ENCODE measurements around the gene CPVL.

The CPVL gene

GRCh38 chr7:28958980-28959347, 187.4 kb downstream of the CPVL start:
- no peak for DNase-seq

GRCh38 chr7:28958235-28958979, 187.9 kb downstream of the CPVL start, which contains the start of gene TRIL:
Gene TRIL (minus strand): TSS chr7:28958330. CDS start chr7:28958046, 284 bp downstream.
- no peak for DNase-seq

GRCh38 chr7:28957751-28958234, 188.5 kb downstream of the CPVL start:
- DNase-seq, result no peak

- DNase-seq, result no peak
These were observed 189.1 kb downstream of the CPVL start for GRCh38 chr7:28957064-28957750.

GRCh38 chr7:28956608-28957063, 189.7 kb downstream of the CPVL start:
- DNase-seq, result no peak

GRCh38 chr7:28955718-28956607, 190.4 kb downstream of the CPVL start:
- peak; percentile 71 for DNase-seq

- no peak for DNase-seq
These were observed 191.0 kb downstream of the CPVL start for GRCh38 chr7:28955356-28955717.

GRCh38 chr7:28954946-28955345, 191.4 kb downstream of the CPVL start:
- no peak for DNase-seq

GRCh38 chr7:28954471-28954870, 191.9 kb downstream of the CPVL start:
- no peak for DNase-seq

- DNase-seq, result no peak
These were observed 192.7 kb downstream of the CPVL start for GRCh38 chr7:28953633-28954032.

Data from NCI-H1105 (cell line).